ENCODE results near the gene MERTK. TPM values are rescaled to one million over a fixed set of nuclear protein-coding genes. Genes with fewer than 3 reads are reported as not detected.
"Not testable (repeated sequence)": the region's sequence is repeated elsewhere in the genome, so short reads cannot be mapped to it uniquely, and the experiment has no call there.

MERTK gene
- 32.2 TPM for total RNA-seq
- 9.2 TPM for polyA plus RNA-seq (ENCODE audit: insufficient read depth, low read depth, low replicate concordance)
- long read RNA-seq, donor 1, partial matches to known transcripts = 0 of 1 reads
- long read RNA-seq, donor 1, other reads (novel, unspliced or antisense) = 0 of 1 reads
- long read RNA-seq, donor 2 = 0 reads
- long read RNA-seq, donor 3 = 0 reads
- long read RNA-seq, donor 4 = 0 reads
- long read RNA-seq, donor 5 = 0 reads
- long read RNA-seq, donor 6 = 0 reads
- long read RNA-seq, donor 7, partial matches to known transcripts = 2 of 8 reads
- long read RNA-seq, donor 7, other reads (novel, unspliced or antisense) = 6 of 8 reads
- long read RNA-seq, donor 8 = 0 reads
- long read RNA-seq, donor 9 = 0 reads
- long read RNA-seq, donor 10 = 0 reads

DNA sequence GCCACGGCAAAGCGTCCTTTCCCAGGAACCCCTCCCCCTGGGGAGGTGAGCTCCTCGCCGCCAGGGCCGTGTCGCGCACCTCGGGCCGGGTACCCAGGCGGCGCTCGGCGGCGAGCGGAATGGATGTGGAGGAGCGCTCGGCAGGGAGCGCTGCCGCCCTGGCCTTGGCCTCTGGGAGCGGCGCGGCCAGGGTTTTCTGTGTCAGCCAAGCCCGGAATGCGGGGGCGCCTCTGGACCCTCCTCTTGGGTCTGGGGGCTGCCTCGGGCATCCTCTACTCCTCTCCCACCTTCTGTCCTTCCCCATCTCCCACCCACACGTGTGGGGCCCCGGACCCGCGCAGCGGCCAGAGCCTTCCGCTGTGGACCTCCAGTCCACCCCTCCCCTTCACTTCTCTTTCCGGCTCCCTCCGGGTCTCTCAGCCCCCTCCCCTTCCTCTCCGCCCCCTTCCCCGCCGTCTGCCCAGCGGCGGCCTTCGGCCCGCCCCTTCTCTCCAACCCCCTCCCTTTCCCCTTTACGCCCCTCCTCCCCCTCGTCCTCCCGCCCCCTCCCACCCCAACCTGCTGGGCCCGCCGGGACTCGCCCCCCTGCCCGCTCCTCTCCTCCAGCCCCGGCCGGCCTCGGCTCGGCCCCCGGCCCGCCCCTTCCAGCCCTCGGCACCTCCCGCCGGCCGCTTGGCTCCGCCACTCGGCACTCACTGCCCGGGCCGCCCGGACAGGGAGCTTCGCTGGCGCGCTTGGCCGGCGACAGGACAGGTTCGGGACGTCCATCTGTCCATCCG is at the start of gene MERTK:
Gene MERTK (plus strand): TSS at position 684 of the 779 bp plus-strand sequence. CDS start 129 bp downstream, outside the sequence.
- Histone ChIP-seq H3K27ac (ENCODE audit: low read depth in 2 of 2, low read length in 2 of 2) (peak within 1 kb of the TSS; percentile 82 to 88), H3K4me3 (ENCODE audit: low read length in 3 of 3) (peak within 1 kb of the TSS; percentile 75 to 91 (median 84)), H3K9ac (ENCODE audit: low read length in 3 of 3) (peak within 1 kb of the TSS; percentile 42 to 83 (median 77)), H3K36me3 (ENCODE audit: control insufficient read depth in 2 of 3, insufficient read depth in 3 of 3, low read length in 3 of 3) (no peaks in the 10 kb centered on the region), H3K9me3 (ENCODE audit: control insufficient read depth in 2 of 3, insufficient read depth in 1 of 3, low read length in 3 of 3) (no peaks in the 10 kb centered on the region), H3K4me1 (ENCODE audit: control insufficient read depth in 2 of 3, insufficient read depth in 2 of 3, low read depth in 1 of 3, low read length in 3 of 3) (peaks cover 3 to 21% (median 16%) of the 10 kb centered on the region in 3 donors), H3K27me3 (ENCODE audit: control insufficient read depth, insufficient read depth, low read length) (no peaks in the 10 kb centered on the region)
- intact Hi-C loops (cut with DNase I) = loop anchor here (5.0 kb wide), 1 partner anchor 149 kb away; no protein-coding TSS in a partner anchor
- TF ChIP-seq, protein P1, sequence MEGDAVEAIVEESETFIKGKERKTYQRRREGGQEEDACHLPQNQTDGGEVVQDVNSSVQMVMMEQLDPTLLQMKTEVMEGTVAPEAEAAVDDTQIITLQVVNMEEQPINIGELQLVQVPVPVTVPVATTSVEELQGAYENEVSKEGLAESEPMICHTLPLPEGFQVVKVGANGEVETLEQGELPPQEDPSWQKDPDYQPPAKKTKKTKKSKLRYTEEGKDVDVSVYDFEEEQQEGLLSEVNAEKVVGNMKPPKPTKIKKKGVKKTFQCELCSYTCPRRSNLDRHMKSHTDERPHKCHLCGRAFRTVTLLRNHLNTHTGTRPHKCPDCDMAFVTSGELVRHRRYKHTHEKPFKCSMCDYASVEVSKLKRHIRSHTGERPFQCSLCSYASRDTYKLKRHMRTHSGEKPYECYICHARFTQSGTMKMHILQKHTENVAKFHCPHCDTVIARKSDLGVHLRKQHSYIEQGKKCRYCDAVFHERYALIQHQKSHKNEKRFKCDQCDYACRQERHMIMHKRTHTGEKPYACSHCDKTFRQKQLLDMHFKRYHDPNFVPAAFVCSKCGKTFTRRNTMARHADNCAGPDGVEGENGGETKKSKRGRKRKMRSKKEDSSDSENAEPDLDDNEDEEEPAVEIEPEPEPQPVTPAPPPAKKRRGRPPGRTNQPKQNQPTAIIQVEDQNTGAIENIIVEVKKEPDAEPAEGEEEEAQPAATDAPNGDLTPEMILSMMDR (IDR thresholded peaks at IDR 0.05; ENCODE audit: borderline replicate concordance, extremely low read depth, insufficient read depth) = peak; percentile 78
- FAIRE-seq (no peak), DNase-seq (peak; percentile 97 to 98 (median 97))

DNA sequence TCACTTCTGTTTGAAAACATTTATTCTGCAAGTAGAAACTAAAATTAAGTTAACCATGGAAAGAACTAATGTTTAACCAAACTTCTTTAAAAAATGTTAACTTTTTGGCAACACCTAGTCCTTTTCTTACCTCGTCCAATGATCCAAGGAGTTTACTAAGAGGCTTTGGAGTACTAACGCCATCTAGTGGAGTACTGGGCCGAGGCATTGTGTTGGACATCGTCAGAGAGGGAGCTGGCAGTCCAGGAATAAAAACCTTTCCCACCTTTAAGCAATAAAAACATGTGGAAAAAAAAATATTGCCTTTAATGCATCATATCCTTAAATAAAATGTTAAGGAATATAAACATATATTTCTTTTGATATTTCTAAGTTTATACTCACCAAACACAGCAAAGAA is 47.8 kb upstream of the MERTK start:
- peak; percentile 94 for FAIRE-seq
- H3K9me3 ChIP-seq (ENCODE audit: control insufficient read depth in 2 of 3, insufficient read depth in 1 of 3, low read length in 3 of 3); H3K4me1 ChIP-seq (ENCODE audit: control insufficient read depth in 2 of 3, insufficient read depth in 2 of 3, low read depth in 1 of 3, low read length in 3 of 3); intact Hi-C loops (cut with DNase I); H3K27ac ChIP-seq (ENCODE audit: low read depth in 2 of 2, low read length in 2 of 2); H3K36me3 ChIP-seq (ENCODE audit: control insufficient read depth in 2 of 3, insufficient read depth in 3 of 3, low read length in 3 of 3); H3K27me3 ChIP-seq (ENCODE audit: control insufficient read depth, insufficient read depth, low read length); H3K9ac ChIP-seq (ENCODE audit: low read length in 3 of 3); H3K4me3 ChIP-seq (ENCODE audit: low read length in 3 of 3): not testable (repeated sequence)
- TF ChIP-seq, protein P1 (IDR thresholded peaks at IDR 0.05; ENCODE audit: borderline replicate concordance, extremely low read depth, insufficient read depth) = peak; percentile 28
- DNase-seq = peak in 2 of 5 donors; percentile 22 to 26

DNA sequence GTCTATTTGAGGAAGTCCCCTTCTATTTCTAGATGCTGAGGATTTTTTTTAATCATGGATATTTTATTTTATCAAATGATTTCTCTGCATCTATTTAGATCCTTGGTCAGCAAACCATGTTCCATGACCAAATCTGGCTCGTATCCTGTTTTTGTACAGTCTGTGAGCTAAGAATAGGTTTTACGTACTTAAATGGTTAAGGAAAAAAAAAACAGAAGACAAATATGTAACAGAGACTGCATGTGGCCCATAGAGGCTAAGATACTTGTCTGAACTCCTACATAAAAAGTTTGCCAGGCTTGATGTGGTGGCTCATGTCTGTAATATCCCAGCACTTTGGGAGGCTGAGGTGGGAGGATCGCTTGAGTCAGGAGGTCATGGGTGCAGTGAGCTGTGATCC is 45.9 kb upstream of the MERTK start:
- H3K9me3 ChIP-seq (ENCODE audit: control insufficient read depth in 2 of 3, insufficient read depth in 1 of 3, low read length in 3 of 3); H3K27ac ChIP-seq (ENCODE audit: low read depth in 2 of 2, low read length in 2 of 2); DNase-seq; H3K4me3 ChIP-seq (ENCODE audit: low read length in 3 of 3); H3K27me3 ChIP-seq (ENCODE audit: control insufficient read depth, insufficient read depth, low read length); H3K9ac ChIP-seq (ENCODE audit: low read length in 3 of 3); intact Hi-C loops (cut with DNase I); H3K36me3 ChIP-seq (ENCODE audit: control insufficient read depth in 2 of 3, insufficient read depth in 3 of 3, low read length in 3 of 3); H3K4me1 ChIP-seq (ENCODE audit: control insufficient read depth in 2 of 3, insufficient read depth in 2 of 3, low read depth in 1 of 3, low read length in 3 of 3); FAIRE-seq: not testable (repeated sequence)

DNA sequence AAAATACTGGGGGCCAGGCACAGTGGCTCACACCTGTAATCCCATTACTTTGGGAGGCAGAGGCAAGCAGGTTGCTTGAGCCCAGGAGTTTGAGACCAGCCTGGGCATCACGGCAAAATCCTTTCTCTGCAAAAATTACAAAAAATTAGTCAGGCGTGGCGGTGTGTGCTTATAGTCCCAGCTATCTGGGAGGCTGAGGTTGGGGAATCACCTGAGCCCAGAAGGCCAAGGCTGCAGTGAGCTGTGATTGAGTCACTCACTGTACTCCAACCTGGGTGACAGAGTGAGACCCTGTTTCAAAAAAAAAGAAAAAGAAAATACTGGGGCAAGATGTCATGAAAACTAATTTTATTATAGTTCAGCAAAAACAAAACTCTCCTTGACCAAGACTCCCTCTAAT is 38.4 kb upstream of the MERTK start:
- H3K36me3 ChIP-seq (ENCODE audit: control insufficient read depth in 2 of 3, insufficient read depth in 3 of 3, low read length in 3 of 3); H3K27me3 ChIP-seq (ENCODE audit: control insufficient read depth, insufficient read depth, low read length); H3K4me1 ChIP-seq (ENCODE audit: control insufficient read depth in 2 of 3, insufficient read depth in 2 of 3, low read depth in 1 of 3, low read length in 3 of 3); DNase-seq; intact Hi-C loops (cut with DNase I); H3K4me3 ChIP-seq (ENCODE audit: low read length in 3 of 3); FAIRE-seq; H3K9me3 ChIP-seq (ENCODE audit: control insufficient read depth in 2 of 3, insufficient read depth in 1 of 3, low read length in 3 of 3); H3K9ac ChIP-seq (ENCODE audit: low read length in 3 of 3); H3K27ac ChIP-seq (ENCODE audit: low read depth in 2 of 2, low read length in 2 of 2): not testable (repeated sequence)

DNA sequence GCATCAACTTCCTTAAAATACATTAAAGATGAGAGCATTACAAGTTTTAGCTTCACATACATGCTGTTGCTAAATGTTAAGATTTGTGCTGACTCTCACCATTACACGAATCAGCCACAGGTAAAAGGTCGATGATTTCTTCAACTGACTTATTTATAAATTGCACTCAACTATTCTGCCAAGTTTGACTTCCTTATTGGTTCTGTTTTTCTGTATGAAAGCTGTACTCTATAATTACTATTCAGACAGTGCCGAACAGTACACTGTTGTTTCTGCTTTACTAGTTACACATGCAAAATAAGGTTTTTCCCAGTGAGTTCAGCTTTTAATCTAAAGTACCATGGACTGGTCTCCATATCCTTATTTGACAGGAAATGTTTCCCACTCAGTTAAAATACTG is 33.3 kb upstream of the MERTK start:
- DNase-seq; H3K36me3 ChIP-seq (ENCODE audit: control insufficient read depth in 2 of 3, insufficient read depth in 3 of 3, low read length in 3 of 3); H3K9ac ChIP-seq (ENCODE audit: low read length in 3 of 3); H3K9me3 ChIP-seq (ENCODE audit: control insufficient read depth in 2 of 3, insufficient read depth in 1 of 3, low read length in 3 of 3); intact Hi-C loops (cut with DNase I); H3K27me3 ChIP-seq (ENCODE audit: control insufficient read depth, insufficient read depth, low read length); H3K4me3 ChIP-seq (ENCODE audit: low read length in 3 of 3); H3K27ac ChIP-seq (ENCODE audit: low read depth in 2 of 2, low read length in 2 of 2); FAIRE-seq; H3K4me1 ChIP-seq (ENCODE audit: control insufficient read depth in 2 of 3, insufficient read depth in 2 of 3, low read depth in 1 of 3, low read length in 3 of 3): not testable (repeated sequence)

DNA sequence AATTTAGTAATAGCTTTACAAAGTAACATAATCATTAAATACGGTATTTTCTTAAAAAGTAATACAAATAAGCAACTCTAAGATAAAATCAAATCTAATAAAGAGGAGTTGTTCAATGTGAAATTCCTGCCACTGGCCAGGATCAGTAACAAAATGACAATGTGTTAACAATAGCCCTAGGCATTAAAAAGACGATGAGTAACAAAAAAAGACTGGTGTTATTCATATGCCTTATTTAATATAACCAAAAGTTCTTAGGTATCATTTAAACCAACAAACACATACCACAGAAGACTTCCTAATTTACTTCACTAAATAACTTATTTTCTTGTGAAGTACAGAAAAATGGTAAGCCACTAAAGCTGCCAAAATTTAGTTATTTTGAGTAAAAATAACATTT is 25.6 kb upstream of the MERTK start:
- FAIRE-seq = peak; percentile 69
- DNase-seq; H3K4me3 ChIP-seq (ENCODE audit: low read length in 3 of 3); intact Hi-C loops (cut with DNase I); H3K27me3 ChIP-seq (ENCODE audit: control insufficient read depth, insufficient read depth, low read length); H3K27ac ChIP-seq (ENCODE audit: low read depth in 2 of 2, low read length in 2 of 2); H3K4me1 ChIP-seq (ENCODE audit: control insufficient read depth in 2 of 3, insufficient read depth in 2 of 3, low read depth in 1 of 3, low read length in 3 of 3); H3K36me3 ChIP-seq (ENCODE audit: control insufficient read depth in 2 of 3, insufficient read depth in 3 of 3, low read length in 3 of 3); H3K9me3 ChIP-seq (ENCODE audit: control insufficient read depth in 2 of 3, insufficient read depth in 1 of 3, low read length in 3 of 3); H3K9ac ChIP-seq (ENCODE audit: low read length in 3 of 3): not testable (repeated sequence)

Measured in kidney (tissue), 22 donors.